Hematopoietic multipotent progenitor cell treated with erythropoietin and hydrocortisone succinate and interleukin-3 and kit ligand, for 4 days (in vitro differentiated cells): ENCODE data around the gene FYN.

Source experiments
- DNase-seq: peaks from one replicate; pipeline ENCODE4 v3.0.0-alpha.2; 2015

Gene FYN

GRCh38 chr6:111718990-111719389, 154.3 kb downstream of the FYN start:
- DNase-seq = no peak

DNA sequence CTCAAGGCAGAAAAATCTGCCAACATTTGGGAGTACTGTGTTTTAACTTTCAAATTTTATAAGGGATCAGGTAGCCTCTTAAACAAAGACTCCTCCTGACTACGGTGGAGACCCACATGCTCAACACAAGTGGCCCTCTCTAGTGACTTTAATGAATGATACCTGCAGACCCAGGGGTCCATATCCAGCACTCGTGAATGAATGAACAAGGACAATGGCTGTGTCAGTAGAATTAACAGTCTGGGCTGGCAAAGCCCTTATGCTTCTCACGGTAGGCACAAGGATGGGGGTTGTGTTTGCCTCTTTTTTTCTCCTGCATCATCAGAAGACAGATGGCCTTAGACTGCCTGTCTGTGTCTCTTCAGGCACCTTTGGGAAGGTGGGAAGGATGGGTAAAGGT, 154.9 kb downstream of the FYN start:
- DNase-seq = no peak

- DNase-seq = no peak
These were observed 155.6 kb downstream of the FYN start for GRCh38 chr6:111717621-111718020.

DNA sequence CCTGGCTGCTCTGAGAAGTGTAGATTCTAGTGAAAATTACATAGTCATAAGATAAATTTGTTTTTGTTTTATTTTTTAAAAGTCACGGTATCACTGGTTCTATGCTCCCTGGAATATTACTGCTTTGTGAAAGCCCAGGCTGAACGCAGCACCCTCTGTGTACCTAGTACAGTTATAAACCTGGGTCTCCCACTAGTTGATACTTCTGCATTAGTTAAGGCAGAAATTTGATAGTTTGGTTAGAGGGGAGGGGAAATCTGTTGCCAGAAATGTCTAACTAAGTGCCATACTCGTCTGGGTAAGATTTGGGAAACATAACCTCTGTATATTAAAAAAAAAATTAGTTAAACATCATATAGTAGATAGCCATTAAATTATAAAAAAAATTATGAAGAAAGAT, 156.9 kb downstream of the FYN start:
- DNase-seq = no peak

- DNase-seq = no peak
These were observed 157.9 kb downstream of the FYN start for GRCh38 chr6:111715321-111715720.

DNA sequence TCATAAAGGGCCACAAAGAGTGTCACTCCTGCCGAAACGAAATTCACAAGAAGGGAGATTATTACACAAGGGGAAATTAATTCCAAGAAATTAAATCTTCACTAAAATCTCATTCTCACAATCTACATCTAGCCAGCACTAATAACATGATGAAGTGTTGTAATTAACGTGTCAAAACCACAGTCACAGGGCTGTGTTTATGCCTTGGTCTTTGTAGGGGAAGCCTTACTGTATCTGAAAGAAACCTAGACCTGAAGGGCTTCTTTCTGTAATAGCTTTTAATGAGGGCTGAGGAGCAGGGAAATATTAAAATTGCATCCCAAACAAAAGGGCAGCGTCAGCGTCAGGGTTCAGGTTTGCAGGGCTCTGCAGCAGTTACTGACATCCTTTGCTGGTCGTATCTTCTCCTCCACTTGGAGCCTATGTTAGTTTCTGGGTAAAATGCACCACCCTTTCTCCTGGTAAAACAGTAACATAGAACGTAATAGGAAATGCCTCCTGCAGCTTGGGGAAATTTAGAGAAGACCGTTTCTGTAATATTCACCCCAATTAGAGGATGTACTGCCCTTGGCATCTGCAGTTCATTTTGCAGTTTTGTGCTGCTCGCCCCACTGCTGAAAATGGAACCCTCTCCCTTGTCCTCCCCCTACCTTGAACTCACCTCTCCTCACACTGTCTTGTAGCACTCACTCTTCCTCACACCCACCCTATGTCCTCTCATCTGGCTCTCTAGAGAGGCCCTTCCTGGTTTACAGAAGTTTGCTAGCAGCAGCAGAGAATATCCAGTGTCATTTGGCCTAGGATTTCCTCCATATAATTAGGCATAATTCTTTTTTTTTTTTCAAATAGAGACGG, 158.6 kb downstream of the FYN start:
- no peak for DNase-seq

GRCh38 chr6:111713811-111714210, 159.4 kb downstream of the FYN start:
- DNase-seq = no peak

DNA sequence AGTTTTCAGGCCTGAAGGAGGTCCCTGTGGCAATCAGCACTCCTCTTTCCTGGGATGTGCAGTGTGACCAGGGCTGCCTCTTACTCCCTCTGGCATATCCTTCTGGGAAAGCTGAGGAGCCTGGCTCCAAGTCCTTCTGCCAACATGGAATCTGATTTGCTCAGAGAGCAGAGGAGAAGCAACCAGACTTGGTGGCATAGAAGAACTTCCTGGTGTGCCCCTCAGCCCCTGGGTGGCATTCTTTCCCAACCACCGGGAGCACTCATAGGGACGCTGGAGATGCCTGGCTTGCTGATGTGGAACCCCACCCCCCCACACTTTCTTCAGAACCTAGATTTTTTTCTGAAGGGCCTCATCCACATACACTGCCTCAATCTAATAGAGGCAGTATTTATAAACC, 160.0 kb downstream of the FYN start:
- DNase-seq = no peak

DNA sequence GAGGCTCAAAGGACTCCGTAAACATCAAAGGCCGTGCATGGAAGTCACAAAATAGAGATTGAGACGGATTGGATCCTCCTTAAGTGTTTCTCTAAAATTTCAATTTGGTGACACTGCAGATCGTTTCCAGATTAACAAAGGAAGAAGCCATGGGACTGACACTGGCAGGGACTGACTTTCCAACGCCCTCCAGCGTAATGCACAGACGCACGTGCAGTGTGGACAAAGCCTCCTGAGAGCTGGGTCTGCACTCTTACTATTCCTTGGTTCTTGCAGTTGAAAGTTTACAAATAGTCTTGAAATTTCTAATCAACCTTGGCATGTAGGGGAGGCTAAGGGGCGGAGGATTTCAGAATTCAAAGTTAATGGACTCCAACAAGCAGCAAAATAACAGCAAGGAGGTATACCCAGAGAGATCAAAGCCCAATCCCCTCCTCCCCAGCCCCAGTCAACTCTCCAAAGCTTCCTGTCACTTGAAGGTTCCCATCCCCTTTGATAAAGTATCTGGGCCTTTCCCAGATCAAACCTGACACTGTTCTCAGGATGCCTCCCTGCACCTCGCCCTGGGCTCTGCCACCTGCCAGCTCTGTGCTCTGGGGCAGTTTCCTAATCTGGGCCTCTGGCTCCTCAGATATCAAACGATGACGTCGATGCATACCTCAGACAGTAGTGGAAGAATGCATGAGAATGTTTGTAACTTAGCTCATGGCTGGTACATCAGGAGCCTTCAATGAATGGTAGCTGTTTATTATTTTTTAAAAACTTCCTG, 161.1 kb downstream of the FYN start:
- DNase-seq = no peak

GRCh38 chr6:111711476-111711875, 161.8 kb downstream of the FYN start:
- no peak for DNase-seq

DNA sequence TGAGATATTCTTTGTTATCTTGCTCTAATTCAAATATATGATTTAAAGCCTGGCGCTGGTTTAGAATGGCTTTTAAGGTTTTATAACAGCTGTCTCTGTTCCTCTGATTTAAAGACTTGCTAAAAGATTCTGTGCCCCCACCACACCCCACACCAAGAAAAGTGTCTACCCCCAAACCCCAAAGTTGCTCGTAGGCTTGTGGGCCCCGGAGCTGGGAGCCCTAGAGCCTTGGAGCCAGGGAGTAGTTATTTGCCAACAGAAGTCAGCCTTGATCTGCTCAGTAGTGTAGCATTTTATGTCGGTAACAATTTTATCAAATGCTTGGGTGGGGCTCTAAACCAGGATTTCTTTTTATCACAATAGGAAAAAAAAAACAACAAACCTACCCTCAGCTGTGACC, 162.3 kb downstream of the FYN start:
- DNase-seq = no peak

GRCh38 chr6:111710439-111710838, 162.8 kb downstream of the FYN start:
- no peak for DNase-seq

DNA sequence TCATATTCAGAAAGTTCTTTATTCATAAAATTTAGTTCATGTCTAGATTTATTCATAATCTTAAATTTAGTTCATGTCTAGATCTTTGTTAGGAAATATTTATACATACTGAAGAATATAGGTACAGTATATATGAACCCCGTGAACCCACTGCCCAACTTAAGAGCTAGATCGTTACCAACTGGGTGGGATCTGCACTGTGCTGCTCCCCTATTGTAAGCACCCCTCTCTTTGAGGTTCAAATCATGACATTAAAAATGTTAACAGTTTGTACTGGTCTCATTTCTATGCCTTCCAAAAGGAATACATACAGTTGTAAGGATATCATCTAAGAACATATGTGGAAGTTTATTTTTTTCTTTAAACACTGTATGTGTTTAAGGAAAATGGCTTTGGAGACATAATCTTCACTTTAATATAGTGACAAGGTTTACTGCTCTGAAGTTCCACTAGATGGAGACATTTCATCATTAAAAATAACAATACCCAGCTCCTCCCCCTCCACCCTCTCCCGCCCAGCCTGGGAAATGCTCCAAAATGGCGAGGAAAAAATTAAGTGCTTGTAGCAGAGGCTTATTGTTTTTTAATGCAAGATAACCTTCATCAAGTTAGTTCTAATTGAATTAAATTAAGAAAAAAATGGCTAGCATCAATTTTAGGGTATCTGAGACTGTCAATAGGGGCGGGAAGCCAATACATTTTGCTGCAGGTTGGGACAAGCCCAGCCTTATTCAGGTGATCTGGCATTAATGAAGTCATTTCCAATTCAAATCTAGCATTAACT, 163.4 kb downstream of the FYN start:
- peak; percentile 90 for DNase-seq

DNA sequence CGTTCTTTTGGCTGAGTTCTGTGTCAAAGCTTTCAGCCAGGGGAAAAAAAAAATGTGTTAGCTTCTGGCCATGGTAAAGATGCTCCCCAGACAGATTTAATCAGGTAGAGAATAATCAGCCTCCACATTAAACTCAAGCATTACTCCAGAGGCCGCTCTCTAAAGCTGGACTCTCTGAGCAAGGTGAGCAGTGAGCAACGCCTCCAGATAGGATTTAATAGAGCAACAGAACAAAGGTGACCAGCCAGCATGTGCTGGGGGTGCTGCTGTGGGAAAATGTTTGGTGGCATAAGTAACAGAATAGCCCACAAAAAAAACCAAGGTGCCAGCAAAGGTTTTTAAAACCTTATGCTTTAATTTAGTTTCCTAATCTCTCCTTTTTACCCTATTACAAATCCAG, 164.1 kb downstream of the FYN start:
- no peak for DNase-seq

DNA sequence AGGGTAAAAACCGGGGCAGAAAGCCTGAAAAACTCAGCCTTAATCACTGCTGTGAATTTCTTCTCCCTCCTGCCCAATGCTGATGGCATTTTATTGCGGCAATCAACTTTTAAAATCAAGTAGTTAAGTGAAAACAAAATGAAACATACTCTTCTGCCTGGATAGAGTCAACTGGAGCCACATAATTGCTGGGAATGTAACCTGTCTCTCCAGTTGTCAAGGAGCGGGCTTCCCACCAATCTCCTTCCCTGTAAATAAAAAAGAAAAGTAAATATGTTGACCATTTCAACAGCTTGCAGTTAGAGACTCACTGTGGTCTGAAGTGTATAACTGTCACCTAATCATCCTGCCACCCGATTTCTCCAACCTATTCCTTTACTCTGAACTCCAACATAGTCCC, 165.5 kb downstream of the FYN start:
- DNase-seq = no peak

- no peak for DNase-seq
These were observed 166.3 kb downstream of the FYN start for GRCh38 chr6:111706841-111707391.

DNA sequence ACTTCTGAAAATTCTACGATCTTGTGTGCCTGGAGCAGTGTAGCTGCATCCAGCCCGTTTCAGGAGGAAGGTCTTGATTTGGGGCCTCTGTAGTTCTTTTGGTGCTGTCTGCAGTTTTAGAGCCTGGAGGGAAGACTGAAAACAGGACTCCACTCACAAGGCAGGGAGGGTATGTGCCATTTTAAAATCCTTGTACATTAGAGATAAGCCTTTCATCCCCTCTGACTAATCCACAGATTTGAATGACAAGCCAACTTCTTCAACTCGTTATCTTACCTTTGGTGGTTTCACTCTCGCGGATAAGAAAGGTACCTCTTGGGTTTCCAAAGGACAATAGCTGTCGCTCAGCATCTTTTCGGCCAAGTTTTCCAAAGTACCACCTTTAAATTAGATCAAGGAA, 169.5 kb downstream of the FYN start:
- no peak for DNase-seq

- no peak for DNase-seq
These were observed 171.0 kb downstream of the FYN start for GRCh38 chr6:111702268-111702667.

- no peak for DNase-seq
These were observed 172.1 kb downstream of the FYN start for GRCh38 chr6:111701146-111701545.

GRCh38 chr6:111700135-111700690, 173.0 kb downstream of the FYN start:
- no peak for DNase-seq

- no peak for DNase-seq
These were observed 174.1 kb downstream of the FYN start for GRCh38 chr6:111699123-111699522.

DNA sequence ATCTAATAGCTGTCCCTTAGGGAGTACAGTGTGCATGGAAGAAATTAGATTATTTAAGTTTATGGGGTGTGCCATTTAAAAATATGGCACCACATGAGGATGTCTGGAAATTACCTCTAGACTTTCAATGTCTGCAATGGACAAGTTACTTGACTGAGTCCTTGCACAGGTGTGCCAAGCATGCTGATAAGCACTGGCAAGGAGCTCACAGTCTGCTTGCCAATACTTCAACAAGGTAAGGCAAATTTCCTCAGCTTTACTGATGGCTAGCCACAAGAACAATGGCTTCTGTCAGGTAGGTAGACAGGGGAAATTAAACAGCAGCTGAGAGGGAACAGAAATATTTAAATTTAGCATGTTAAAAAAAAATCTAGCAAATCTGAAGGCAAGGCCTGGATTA, 176.4 kb downstream of the FYN start:
- no peak for DNase-seq
